HuH-7.5 (cell line): ENCODE results near the gene DUSP23.

Experiments
- DNase-seq: peaks from one replicate; pipeline ENCODE4 v3.0.0; 2011; ENCODE audit warnings: low spot score

DUSP23 gene

GRCh38 chr1:159828581-159829272 is 48.0 kb downstream of the DUSP23 start:
- no peak for DNase-seq

- peak; percentile 49 for DNase-seq
Measured at GRCh38 chr1:159829273-159829634, 48.5 kb downstream of the DUSP23 start.

GRCh38 chr1:159829822-159830465 is 49.2 kb downstream of the DUSP23 start:
- DNase-seq, result no peak

GRCh38 chr1:159830722-159831121 is 50.0 kb downstream of the DUSP23 start:
- no peak for DNase-seq

- DNase-seq, result no peak
Measured at GRCh38 chr1:159831412-159832141, 50.8 kb downstream of the DUSP23 start.
